ENCODE results near the gene MACO1. TPM values are rescaled to one million over a fixed set of nuclear protein-coding genes. Genes with fewer than 3 reads are reported as not detected.
A peak's percentile ranks its signal among the peaks of the same experiment; 100 is the strongest.
"Not testable (repeated sequence)": the region's sequence is repeated elsewhere in the genome, so short reads cannot be mapped to it uniquely, and the experiment has no call there.

Gene MACO1
- total RNA-seq, 1 donor from 2014 or later = 14.3 TPM

GRCh38 chr1:25432749-25433388 is 2.2 kb downstream of the MACO1 start:
- Mint-ChIP-seq H3K4me1 (peaks cover 59% of the 10 kb centered on the region), H3K27ac (no peak overlapping the region), H3K27me3 (no peaks in the 10 kb centered on the region), H3K36me3 (ENCODE audit: low read depth) (peaks cover 2% of the 10 kb centered on the region), H3K9me3 (no peaks in the 10 kb centered on the region), H3K4me3 (peak overlapping the region; percentile 86)
- DNase-seq = no peak
- intact Hi-C loops (cut with micrococcal nuclease) = loop anchor here (5.0 kb wide), 1 partner anchor 34 kb away; no protein-coding TSS in a partner anchor

- H3K36me3 Mint-ChIP-seq (ENCODE audit: low read depth) = peaks cover 2% of the 10 kb centered on the region
- peaks cover 58% of the 10 kb centered on the region for H3K4me1 Mint-ChIP-seq
- no peaks in the 10 kb centered on the region for H3K27me3 Mint-ChIP-seq
- no peak for DNase-seq
- no peaks in the 10 kb centered on the region for H3K9me3 Mint-ChIP-seq
- H3K4me3 Mint-ChIP-seq = peak overlapping the region; percentile 86
- H3K27ac Mint-ChIP-seq = no peak overlapping the region
- intact Hi-C loops (cut with micrococcal nuclease) = loop anchor here (5.0 kb wide), 1 partner anchor 34 kb away; no protein-coding TSS in a partner anchor
Measured at GRCh38 chr1:25433389-25434186, 2.9 kb downstream of the MACO1 start.

- intact Hi-C loops (cut with micrococcal nuclease) = no loop called here
- peaks cover 2% of the 10 kb centered on the region for H3K36me3 Mint-ChIP-seq (ENCODE audit: low read depth)
- H3K4me1 Mint-ChIP-seq = peaks cover 52% of the 10 kb centered on the region
- no peaks in the 10 kb centered on the region for H3K27me3 Mint-ChIP-seq
- H3K4me3 Mint-ChIP-seq = peak overlapping the region; percentile 57
- H3K9me3 Mint-ChIP-seq = no peaks in the 10 kb centered on the region
- DNase-seq = no peak
- H3K27ac Mint-ChIP-seq = peak overlapping the region; percentile 72
Measured at GRCh38 chr1:25435397-25436108, 4.9 kb downstream of the MACO1 start.

- Mint-ChIP-seq H3K4me1 (peaks cover 50% of the 10 kb centered on the region), H3K27ac (no peak overlapping the region), H3K27me3 (no peaks in the 10 kb centered on the region), H3K4me3 (no peak overlapping the region), H3K36me3 (ENCODE audit: low read depth) (peaks cover 5% of the 10 kb centered on the region), H3K9me3 (no peaks in the 10 kb centered on the region)
- no peak for DNase-seq
- intact Hi-C loops (cut with micrococcal nuclease) = no loop called here
Measured at GRCh38 chr1:25437672-25438071, 7.0 kb downstream of the MACO1 start.

- peaks cover 40% of the 10 kb centered on the region for H3K4me1 Mint-ChIP-seq
- no peak for DNase-seq
Measured at GRCh38 chr1:25439287-25439686, 8.6 kb downstream of the MACO1 start.

GRCh38 chr1:25442178-25442577 is 11.5 kb downstream of the MACO1 start:
- DNase-seq = no peak
- Mint-ChIP-seq H3K9me3 (no peaks in the 10 kb centered on the region), H3K27me3 (no peaks in the 10 kb centered on the region), H3K4me3 (no peak overlapping the region), H3K4me1 (peaks cover 25% of the 10 kb centered on the region), H3K36me3 (ENCODE audit: low read depth) (peaks cover 7% of the 10 kb centered on the region), H3K27ac (no peak overlapping the region)
- intact Hi-C loops (cut with micrococcal nuclease) = no loop called here

More at GRCh38 chr1:25439287-25439686, 8.6 kb downstream of the MACO1 start:
- Mint-ChIP-seq H3K4me3 (no peak overlapping the region), H3K36me3 (ENCODE audit: low read depth) (peaks cover 7% of the 10 kb centered on the region), H3K9me3 (no peaks in the 10 kb centered on the region), H3K27me3 (no peaks in the 10 kb centered on the region), H3K27ac (no peak overlapping the region)
- intact Hi-C loops (cut with micrococcal nuclease) = no loop called here

- DNase-seq = no peak
- Mint-ChIP-seq H3K27me3 (no peaks in the 10 kb centered on the region), H3K36me3 (ENCODE audit: low read depth) (peaks cover 15% of the 10 kb centered on the region), H3K27ac (no peak overlapping the region), H3K4me1 (peaks cover 32% of the 10 kb centered on the region), H3K9me3 (no peaks in the 10 kb centered on the region), H3K4me3 (no peak overlapping the region)
- intact Hi-C loops (cut with micrococcal nuclease) = no loop called here
Measured at GRCh38 chr1:25443030-25443699, 12.5 kb downstream of the MACO1 start.

GRCh38 chr1:25444604-25445003 is 13.9 kb downstream of the MACO1 start:
- H3K27ac Mint-ChIP-seq; intact Hi-C loops (cut with micrococcal nuclease); H3K27me3 Mint-ChIP-seq; DNase-seq; H3K4me3 Mint-ChIP-seq; H3K9me3 Mint-ChIP-seq: not testable (repeated sequence)
- peaks cover 32% of the 10 kb centered on the region for H3K4me1 Mint-ChIP-seq
- H3K36me3 Mint-ChIP-seq (ENCODE audit: low read depth) = peaks cover 17% of the 10 kb centered on the region

GRCh38 chr1:25445993-25446538 is 15.4 kb downstream of the MACO1 start:
- Mint-ChIP-seq H3K27ac (no peak overlapping the region), H3K36me3 (ENCODE audit: low read depth) (peaks cover 19% of the 10 kb centered on the region), H3K27me3 (no peaks in the 10 kb centered on the region), H3K9me3 (no peaks in the 10 kb centered on the region), H3K4me1 (peaks cover 32% of the 10 kb centered on the region), H3K4me3 (no peak overlapping the region)
- intact Hi-C loops (cut with micrococcal nuclease) = loop anchor here (2.0 kb wide), 1 partner anchor 15 kb away; the partner anchor contains the start of gene MACO1
- no peak for DNase-seq

- no peaks in the 10 kb centered on the region for H3K27me3 Mint-ChIP-seq
- H3K4me3 Mint-ChIP-seq = peak overlapping the region; percentile 37
- intact Hi-C loops (cut with micrococcal nuclease) = loop anchor here (2.0 kb wide), 1 partner anchor 17 kb away; the partner anchor contains the start of gene MACO1
- peak; percentile 77 for DNase-seq
- no peaks in the 10 kb centered on the region for H3K9me3 Mint-ChIP-seq
- peak overlapping the region; percentile 34 for H3K27ac Mint-ChIP-seq
- H3K36me3 Mint-ChIP-seq (ENCODE audit: low read depth) = peaks cover 18% of the 10 kb centered on the region
- H3K4me1 Mint-ChIP-seq = peaks cover 24% of the 10 kb centered on the region
Measured at GRCh38 chr1:25447547-25447946, 16.9 kb downstream of the MACO1 start.

- no peak for DNase-seq
- Mint-ChIP-seq H3K4me3 (no peak overlapping the region), H3K9me3 (no peaks in the 10 kb centered on the region), H3K27ac (no peak overlapping the region), H3K36me3 (ENCODE audit: low read depth) (peaks cover 27% of the 10 kb centered on the region), H3K4me1 (peaks cover 17% of the 10 kb centered on the region), H3K27me3 (no peaks in the 10 kb centered on the region)
- intact Hi-C loops (cut with micrococcal nuclease) = no loop called here
Measured at GRCh38 chr1:25450891-25451290, 20.2 kb downstream of the MACO1 start.

- Mint-ChIP-seq H3K4me3 (no peak overlapping the region), H3K4me1 (peaks cover 10% of the 10 kb centered on the region), H3K27ac (no peak overlapping the region), H3K36me3 (ENCODE audit: low read depth) (peaks cover 32% of the 10 kb centered on the region), H3K9me3 (no peaks in the 10 kb centered on the region), H3K27me3 (no peaks in the 10 kb centered on the region)
- no peak for DNase-seq
- intact Hi-C loops (cut with micrococcal nuclease) = no loop called here
Measured at GRCh38 chr1:25451908-25452307, 21.2 kb downstream of the MACO1 start.

GRCh38 chr1:25456502-25456901 is 25.8 kb downstream of the MACO1 start:
- no peaks in the 10 kb centered on the region for H3K9me3 Mint-ChIP-seq
- H3K4me1 Mint-ChIP-seq = no peaks in the 10 kb centered on the region
- DNase-seq = no peak
- no peak overlapping the region for H3K27ac Mint-ChIP-seq
- intact Hi-C loops (cut with micrococcal nuclease) = no loop called here
- peaks cover 50% of the 10 kb centered on the region for H3K36me3 Mint-ChIP-seq (ENCODE audit: low read depth)
- H3K4me3 Mint-ChIP-seq = no peak overlapping the region
- no peaks in the 10 kb centered on the region for H3K27me3 Mint-ChIP-seq

All from activated CD4-positive, alpha-beta T cell treated with anti-CD3 and anti-CD28 coated beads, Interleukin-2, amount 10 ng/mL, durations not matched to agents 24 days and 14 days (primary cell).